ENCODE measurements around the gene MCF2L2. TPM values are rescaled to one million over a fixed set of nuclear protein-coding genes. Genes with fewer than 3 reads are reported as not detected.

MCF2L2 gene
- total RNA-seq, 1 donor from 2014 or later = not detected

GRCh38 chr3:183269345-183269744, 159.1 kb downstream of the MCF2L2 start:
- H3K4me3 ChIP-seq = no peak overlapping the region
- no peaks in the 10 kb centered on the region for H3K36me3 ChIP-seq
- no peaks in the 10 kb centered on the region for H3K9me3 ChIP-seq
- TF ChIP-seq CTCF (IDR thresholded peaks at IDR 0.05) = no peak
- no peak overlapping the region for H3K27ac ChIP-seq
- no peaks in the 10 kb centered on the region for H3K4me1 ChIP-seq
- H3K27me3 ChIP-seq = no peaks in the 10 kb centered on the region
- intact Hi-C loops (cut with DNase I) = no loop called here
- DNase-seq (ENCODE audit: low spot score in 2 of 2) = no peak

DNA sequence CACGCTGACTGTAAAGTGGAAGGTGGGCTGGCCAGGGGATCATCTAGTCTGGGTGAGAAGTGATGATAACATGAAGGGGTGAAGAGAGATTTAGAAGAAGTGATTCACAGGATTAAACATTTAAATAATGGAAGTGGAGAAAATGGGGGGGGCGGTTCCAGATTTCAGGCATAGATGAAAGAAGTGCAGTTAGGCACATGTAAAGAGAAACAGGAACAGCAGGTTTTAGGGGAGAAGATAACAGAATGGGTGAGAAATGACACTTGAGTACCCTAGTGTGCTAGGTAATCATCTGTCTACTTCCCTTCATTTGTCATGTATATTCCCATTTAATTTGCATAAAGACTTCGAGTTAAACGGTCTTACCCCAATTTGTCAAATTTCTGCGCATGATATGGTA, 160.1 kb downstream of the MCF2L2 start:
- intact Hi-C loops (cut with DNase I) = no loop called here
- Histone ChIP-seq H3K4me3 (no peak overlapping the region), H3K4me1 (no peaks in the 10 kb centered on the region), H3K9me3 (no peaks in the 10 kb centered on the region), H3K27ac (no peak overlapping the region), H3K27me3 (no peaks in the 10 kb centered on the region), H3K36me3 (no peaks in the 10 kb centered on the region)
- no peak for TF ChIP-seq CTCF (IDR thresholded peaks at IDR 0.05)
- DNase-seq (ENCODE audit: low spot score in 2 of 2) = no peak

GRCh38 chr3:183267140-183267539, 161.3 kb downstream of the MCF2L2 start:
- no peak overlapping the region for H3K27ac ChIP-seq
- no peak for TF ChIP-seq CTCF (IDR thresholded peaks at IDR 0.05)
- no peaks in the 10 kb centered on the region for H3K4me1 ChIP-seq
- intact Hi-C loops (cut with DNase I) = no loop called here
- no peak overlapping the region for H3K4me3 ChIP-seq
- H3K9me3 ChIP-seq = no peaks in the 10 kb centered on the region
- no peaks in the 10 kb centered on the region for H3K36me3 ChIP-seq
- no peak for DNase-seq (ENCODE audit: low spot score in 2 of 2)
- no peaks in the 10 kb centered on the region for H3K27me3 ChIP-seq

DNA sequence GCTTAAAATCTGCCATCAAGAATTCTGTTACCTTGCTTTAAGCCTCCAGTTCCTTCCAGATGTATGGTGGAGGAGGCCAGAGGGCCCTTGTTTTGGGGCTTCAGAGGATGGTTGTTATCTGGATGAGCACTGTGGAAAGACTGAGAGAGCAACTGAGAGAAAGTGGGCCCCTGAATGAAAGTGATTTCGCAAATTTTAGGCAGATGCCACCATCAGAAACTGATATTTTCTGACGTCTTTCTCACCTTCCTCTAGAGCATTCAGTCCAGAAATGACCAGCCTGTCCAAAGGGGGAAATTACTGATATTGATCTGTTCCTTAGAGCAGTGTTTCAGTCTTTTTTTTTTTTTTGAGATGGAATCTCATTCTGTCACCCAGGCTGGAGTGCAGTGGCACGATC, 162.0 kb downstream of the MCF2L2 start:
- Histone ChIP-seq H3K27me3 (no peaks in the 10 kb centered on the region), H3K9me3 (no peaks in the 10 kb centered on the region), H3K27ac (no peak overlapping the region), H3K4me1 (no peaks in the 10 kb centered on the region), H3K36me3 (no peaks in the 10 kb centered on the region), H3K4me3 (no peak overlapping the region)
- TF ChIP-seq CTCF (IDR thresholded peaks at IDR 0.05) = no peak
- intact Hi-C loops (cut with DNase I) = no loop called here
- DNase-seq (ENCODE audit: low spot score in 2 of 2) = no peak

- H3K27me3 ChIP-seq = no peaks in the 10 kb centered on the region
- no peak for DNase-seq (ENCODE audit: low spot score in 2 of 2)
- H3K27ac ChIP-seq = no peak overlapping the region
- no peaks in the 10 kb centered on the region for H3K9me3 ChIP-seq
- no peaks in the 10 kb centered on the region for H3K36me3 ChIP-seq
- no peak for TF ChIP-seq CTCF (IDR thresholded peaks at IDR 0.05)
- H3K4me1 ChIP-seq = no peaks in the 10 kb centered on the region
- no peak overlapping the region for H3K4me3 ChIP-seq
- intact Hi-C loops (cut with DNase I) = no loop called here
These were observed 162.5 kb downstream of the MCF2L2 start for GRCh38 chr3:183265834-183266417.

DNA sequence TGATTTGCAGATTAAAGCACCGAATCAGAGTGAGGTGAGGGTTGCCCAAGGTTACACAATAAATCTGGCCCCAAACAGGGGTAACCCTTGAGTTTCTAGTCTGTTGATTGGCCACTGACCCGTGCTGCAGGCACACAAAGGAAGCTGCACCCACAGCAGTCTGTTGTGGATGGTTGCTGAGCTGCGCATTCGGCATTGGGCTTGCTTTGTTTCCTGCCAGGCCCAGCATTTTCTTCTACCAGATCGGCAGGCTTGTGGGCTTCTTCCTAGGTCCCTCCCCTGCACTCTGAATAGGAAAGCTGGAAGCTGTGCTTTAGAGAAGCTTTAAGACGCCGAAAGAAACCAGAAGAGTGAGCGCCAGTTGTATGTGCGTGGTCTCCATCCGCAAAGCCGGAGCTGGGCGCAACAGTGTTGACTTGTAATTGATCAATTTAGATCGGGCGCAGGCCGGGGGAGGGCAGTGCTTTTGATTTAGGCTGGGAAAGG, 163.2 kb downstream of the MCF2L2 start:
- Histone ChIP-seq H3K27me3 (no peaks in the 10 kb centered on the region), H3K4me3 (peak overlapping the region in 1 of 2 donors; percentile 15), H3K9me3 (no peaks in the 10 kb centered on the region), H3K4me1 (no peaks in the 10 kb centered on the region), H3K27ac (peak overlapping the region in 1 of 2 donors; percentile 38), H3K36me3 (no peaks in the 10 kb centered on the region)
- no peak for DNase-seq (ENCODE audit: low spot score in 2 of 2)
- intact Hi-C loops (cut with DNase I) = no loop called here
- TF ChIP-seq CTCF (IDR thresholded peaks at IDR 0.05) = no peak
